GM23338 (cell line): ENCODE measurements around the gene IL17REL. TPM values are rescaled to one million over a fixed set of nuclear protein-coding genes. Genes with fewer than 3 reads are reported as not detected.

Source experiments
- ATAC-seq: fragments of 200-7000 bp; cut with Tn5 transposase; 3 replicates; pipeline ENCODE4 v1.9.1; 2020
- DNase-seq: peaks from one replicate; pipeline ENCODE4 v3.0.0-alpha.2; 2015; ENCODE audit warnings: low spot score
- H2AFZ ChIP-seq: fragments of 200-600 bp; sonication (generic); 2 replicates; pipeline ENCODE4 v1.8.0; 2016; ENCODE audit warnings: antibody characterized with exemption, mild to moderate bottlenecking, moderate library complexity
- H3F3A ChIP-seq: fragments of 200-600 bp; sonication (generic); replicated peaks from 2 replicates; pipeline ENCODE4 v1.8.0; 2017; ENCODE audit warnings: antibody characterized with exemption, mixed run types, low read depth
- H3K27ac ChIP-seq: fragments of 200-600 bp; sonication (generic); 2 replicates; pipeline ENCODE4 v1.6.1; 2016; ENCODE audit warnings: low read depth
- H3K27me3 ChIP-seq: fragments of 200-600 bp; sonication (generic); 2 replicates; pipeline ENCODE4 v1.8.0; 2016; ENCODE audit warnings: mild to moderate bottlenecking, mixed run types, moderate library complexity; ENCODE audit not compliant: insufficient read depth
- H3K36me3 ChIP-seq: fragments of 200-600 bp; sonication (generic); 2 replicates; pipeline ENCODE4 v1.8.0; 2016; ENCODE audit warnings: mild to moderate bottlenecking; ENCODE audit not compliant: insufficient read depth
- H3K4me1 ChIP-seq: fragments of 200-600 bp; sonication (generic); 2 replicates; pipeline ENCODE4 v1.8.0; 2016; ENCODE audit warnings: mild to moderate bottlenecking, moderate library complexity; ENCODE audit not compliant: insufficient read depth
- H3K4me2 ChIP-seq: fragments of 200-600 bp; sonication (generic); 2 replicates; pipeline ENCODE4 v1.7.1; 2017; ENCODE audit warnings: mixed run types
- H3K4me3 ChIP-seq: fragments of 200-600 bp; sonication (generic); 2 replicates; pipeline ENCODE4 v1.6.1; 2016; ENCODE audit warnings: mixed run types
- H3K79me2 ChIP-seq: fragments of 200-600 bp; sonication (generic); replicated peaks from 2 replicates; pipeline ENCODE4 v1.8.0; 2017; ENCODE audit warnings: mild to moderate bottlenecking; ENCODE audit not compliant: insufficient read depth
- H3K9me2 ChIP-seq: fragments of 200-600 bp; sonication (generic); 2 replicates; pipeline ENCODE4 v1.8.0; 2017; ENCODE audit not compliant: insufficient read depth
- H4K20me1 ChIP-seq: fragments of 200-600 bp; sonication (generic); replicated peaks from 2 replicates; pipeline ENCODE4 v1.8.0; 2017; ENCODE audit warnings: mild to moderate bottlenecking; ENCODE audit not compliant: insufficient read depth
- H3K27ac Mint-ChIP-seq: 2 replicates; pipeline ENCODE4 v1.8.0; 2020; ENCODE audit warnings: inconsistent platforms, mild to moderate bottlenecking, moderate library complexity, mixed read lengths
- H3K27me3 Mint-ChIP-seq: 3 replicates; pipeline ENCODE4 v1.8.0; 2022; ENCODE audit warnings: low read depth, mild to moderate bottlenecking, moderate library complexity, mixed read lengths, inconsistent platforms; ENCODE audit not compliant: insufficient read depth, poor library complexity
- H3K36me3 Mint-ChIP-seq: 3 replicates; pipeline ENCODE4 v1.8.0; 2021; ENCODE audit warnings: low read depth, mild to moderate bottlenecking, inconsistent platforms, moderate library complexity, mixed read lengths
- H3K4me1 Mint-ChIP-seq: 3 replicates; pipeline ENCODE4 v1.8.0; 2020; ENCODE audit warnings: mild to moderate bottlenecking, inconsistent platforms, mixed read lengths
- H3K4me3 Mint-ChIP-seq: 3 replicates; pipeline ENCODE4 v1.8.0; 2021; ENCODE audit warnings: moderate library complexity, mild to moderate bottlenecking, inconsistent platforms, mixed read lengths
- H3K9me3 Mint-ChIP-seq: 3 replicates; pipeline ENCODE4 v1.8.0; 2020; ENCODE audit warnings: moderate library complexity, mild to moderate bottlenecking, inconsistent platforms, mixed read lengths
- CREB1 ChIP-seq: fragments of 250-450 bp; sonication (Bioruptor Pico); IDR thresholded peaks from 2 replicates; pipeline ENCODE4 v1.5.0; 2020; ENCODE audit warnings: low read depth, mild to moderate bottlenecking, moderate library complexity
- CTCF ChIP-seq, 2 experiments: fragments of 200-600 bp in 1 of 2; sonication (generic) in 1 of 2; conservative IDR thresholded peaks; 2 replicates each; pipeline versions ENCODE4 v1.5.1 to v1.6.1; 2016 to 2017; ENCODE audit warnings: antibody characterized with exemption in 2 of 2, low read depth in 2 of 2, mild to moderate bottlenecking in 2 of 2, moderate library complexity in 1 of 2
- ETS1 ChIP-seq: IDR thresholded peaks from 2 replicates; pipeline ENCODE4 v1.6.1; 2016; ENCODE audit warnings: antibody characterized with exemption
- EZH2 ChIP-seq: fragments of 200-600 bp; sonication (generic); IDR thresholded peaks from one replicate; pipeline ENCODE4 v1.8.0; 2017; ENCODE audit warnings: antibody characterized with exemption, mild to moderate bottlenecking, low read depth; ENCODE audit not compliant: unreplicated experiment
- EZH2phosphoT487 ChIP-seq: fragments of 200-600 bp; sonication (generic); IDR thresholded peaks from one replicate; pipeline ENCODE4 v1.8.1; 2018; ENCODE audit warnings: antibody characterized with exemption; ENCODE audit not compliant: unreplicated experiment
- JUNB ChIP-seq: IDR thresholded peaks from one replicate; pipeline ENCODE4 v1.6.1; 2016; ENCODE audit warnings: antibody characterized with exemption; ENCODE audit not compliant: unreplicated experiment
- NANOG ChIP-seq: IDR thresholded peaks from 2 replicates; pipeline ENCODE4 v1.6.1; 2016; ENCODE audit warnings: antibody characterized with exemption, borderline replicate concordance
- POLR2AphosphoS5 ChIP-seq: IDR thresholded peaks from 2 replicates; pipeline ENCODE4 v1.6.1; 2016; ENCODE audit warnings: antibody characterized with exemption, low read depth
- REST ChIP-seq: IDR thresholded peaks from one replicate; pipeline ENCODE4 v1.6.1; 2018; ENCODE audit warnings: antibody characterized with exemption; ENCODE audit not compliant: unreplicated experiment
- STAT1 ChIP-seq: IDR thresholded peaks from one replicate; pipeline ENCODE4 v1.6.1; 2016; ENCODE audit warnings: antibody characterized with exemption; ENCODE audit not compliant: unreplicated experiment
- ZNF114 ChIP-seq: fragments of 250-450 bp; sonication (Bioruptor Pico); IDR thresholded peaks from 2 replicates; pipeline ENCODE4 v1.5.0; 2020; ENCODE audit warnings: mild to moderate bottlenecking, moderate library complexity
- ZNF331 ChIP-seq: fragments of 250-450 bp; sonication (Bioruptor Pico); IDR thresholded peaks from 2 replicates; pipeline ENCODE4 v1.5.0; 2020; ENCODE audit warnings: low read depth, mild to moderate bottlenecking, moderate library complexity
- ZNF462 ChIP-seq: fragments of 250-450 bp; sonication (Bioruptor Pico); IDR thresholded peaks from 2 replicates; pipeline ENCODE4 v1.5.0; 2020; ENCODE audit warnings: mild to moderate bottlenecking, moderate library complexity
- polyA plus RNA-seq: library from polyadenylated mRNA; unstranded; fragments of >200 nt; fragmentation: Nextera tagmentation; extraction: Ambion mirVana; gene quantifications from 2 replicates; pipeline ENCODE4 v1.2.1, GENCODE V29; 2016
- total RNA-seq: library from RNA; depleted of rRNA; stranded (reverse); fragments of >200 nt; shearing (Covaris generic); gene quantifications from 2 replicates; pipeline ENCODE4 v1.2.3, GENCODE V29; 2014

The IL17REL gene
- total and polyA plus RNA-seq, 2 experiments from 2014 or later, result 0.31 TPM; not detected in 1

- no peak for DNase-seq
- Mint-ChIP-seq H3K27me3 (peaks cover 14% of the 10 kb centered on the region), H3K4me3 (no peak overlapping the region), H3K27ac (no peak overlapping the region), H3K4me1 (no peaks in the 10 kb centered on the region), H3K36me3 (no peaks in the 10 kb centered on the region), H3K9me3 (no peaks in the 10 kb centered on the region)
- H3K27me3 ChIP-seq, result peaks cover 15% of the 10 kb centered on the region; the same call in 1 of the 2 replicates
- H4K20me1 ChIP-seq, result no peaks in the 10 kb centered on the region
- no peaks in the 10 kb centered on the region for H3K9me2 ChIP-seq
- H3F3A ChIP-seq, result no peaks in the 10 kb centered on the region
- no peak overlapping the region for H3K27ac ChIP-seq
- ATAC-seq, result no peak
- no peak overlapping the region for H2AFZ ChIP-seq
- TF ChIP-seq EZH2 (no peak), STAT1 (no peak), ZNF114 (no peak), EZH2phosphoT487 (no peak), CREB1 (CRISPR knock-in tag) (no peak), REST (no peak), CTCF (conservative IDR thresholded peaks at IDR 0.05; ENCODE audit: low read depth in 2 of 2) (no peak), NANOG (no peak), ETS1 (no peak), ZNF462 (CRISPR knock-in tag) (no peak), JUNB (no peak), POLR2AphosphoS5 (no peak), ZNF331 (CRISPR knock-in tag) (no peak)
- no peaks in the 10 kb centered on the region for H3K36me3 ChIP-seq
- no peak overlapping the region for H3K4me3 ChIP-seq
- H3K4me1 ChIP-seq, result no peaks in the 10 kb centered on the region
- H3K79me2 ChIP-seq, result no peaks in the 10 kb centered on the region
- H3K4me2 ChIP-seq, result no peak overlapping the region
Observed at GRCh38 chr22:50025993-50026392, 13.4 kb upstream of the IL17REL start.
